ENCODE data around the gene UNC5B.

DNA sequence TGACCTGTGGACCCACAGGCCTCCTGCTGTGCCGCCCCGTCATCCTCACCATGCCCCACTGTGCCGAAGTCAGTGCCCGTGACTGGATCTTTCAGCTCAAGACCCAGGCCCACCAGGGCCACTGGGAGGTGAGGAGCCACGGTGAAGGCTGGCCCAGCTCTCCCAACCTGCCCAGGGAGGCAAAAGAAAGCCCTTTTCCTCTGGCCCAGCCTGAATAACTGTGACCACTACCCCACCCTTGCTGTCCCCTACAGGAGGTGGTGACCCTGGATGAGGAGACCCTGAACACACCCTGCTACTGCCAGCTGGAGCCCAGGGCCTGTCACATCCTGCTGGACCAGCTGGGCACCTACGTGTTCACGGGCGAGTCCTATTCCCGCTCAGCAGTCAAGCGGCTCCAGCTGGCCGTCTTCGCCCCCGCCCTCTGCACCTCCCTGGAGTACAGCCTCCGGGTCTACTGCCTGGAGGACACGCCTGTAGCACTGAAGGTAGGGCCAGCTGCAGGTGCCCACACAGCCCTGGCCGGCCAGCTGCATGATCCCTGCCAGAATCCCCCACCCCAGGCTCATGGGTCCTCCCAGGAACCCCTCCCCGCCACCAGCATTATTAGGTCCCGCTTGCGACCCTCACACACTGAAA lies 81.2 kb downstream of the UNC5B start:
- TF ChIP-seq CTCF (IDR thresholded peaks at IDR 0.05) (no peak), POLR2A (IDR thresholded peaks at IDR 0.05) (no peak)
